Inflammatory macrophage treated with lipopolysaccharide for 1 hour (primary cell): Measurements from ENCODE around the gene DAW1.

Experiments
- DNase-seq, 2 donors: peaks; one replicate each; pipeline ENCODE4 v3.0.0-alpha.2; 2020 to 2022

Gene DAW1, protein sequence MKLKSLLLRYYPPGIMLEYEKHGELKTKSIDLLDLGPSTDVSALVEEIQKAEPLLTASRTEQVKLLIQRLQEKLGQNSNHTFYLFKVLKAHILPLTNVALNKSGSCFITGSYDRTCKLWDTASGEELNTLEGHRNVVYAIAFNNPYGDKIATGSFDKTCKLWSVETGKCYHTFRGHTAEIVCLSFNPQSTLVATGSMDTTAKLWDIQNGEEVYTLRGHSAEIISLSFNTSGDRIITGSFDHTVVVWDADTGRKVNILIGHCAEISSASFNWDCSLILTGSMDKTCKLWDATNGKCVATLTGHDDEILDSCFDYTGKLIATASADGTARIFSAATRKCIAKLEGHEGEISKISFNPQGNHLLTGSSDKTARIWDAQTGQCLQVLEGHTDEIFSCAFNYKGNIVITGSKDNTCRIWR

GRCh38 chr2:227871375-227871791 lies at the start of gene DAW1:
DAW1 (plus strand) TSS chr2:227871631; CDS start chr2:227871690, 59 bp downstream.
- DNase-seq = peak in 1 of 2 donors; percentile 26

- no peak for DNase-seq
Measured at GRCh38 chr2:227822416-227823003, 48.9 kb upstream of the DAW1 start.

DNA sequence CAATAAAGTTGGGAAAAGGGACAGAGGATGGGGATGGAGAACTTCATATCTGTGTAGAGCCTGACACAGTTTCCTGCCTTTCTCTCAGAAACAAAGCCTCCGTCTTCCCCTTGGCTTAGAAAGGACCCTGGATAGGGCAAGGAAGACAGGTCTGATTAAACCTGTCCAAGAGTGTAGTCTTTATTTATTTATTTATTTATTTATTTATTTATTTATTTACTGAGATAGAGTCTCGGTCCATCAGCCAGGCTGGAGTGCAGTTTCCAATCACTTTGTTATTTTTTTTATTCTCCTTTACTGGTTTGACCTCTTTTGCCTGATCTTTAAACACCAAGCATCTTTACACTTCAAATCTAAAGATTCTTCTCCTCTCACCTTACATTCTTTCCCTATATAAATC lies 47.5 kb upstream of the DAW1 start:
- DNase-seq = no peak

GRCh38 chr2:227824711-227825110 lies 46.7 kb upstream of the DAW1 start:
- DNase-seq = no peak

- no peak for DNase-seq
Measured at GRCh38 chr2:227826019-227826521, 45.4 kb upstream of the DAW1 start.

DNA sequence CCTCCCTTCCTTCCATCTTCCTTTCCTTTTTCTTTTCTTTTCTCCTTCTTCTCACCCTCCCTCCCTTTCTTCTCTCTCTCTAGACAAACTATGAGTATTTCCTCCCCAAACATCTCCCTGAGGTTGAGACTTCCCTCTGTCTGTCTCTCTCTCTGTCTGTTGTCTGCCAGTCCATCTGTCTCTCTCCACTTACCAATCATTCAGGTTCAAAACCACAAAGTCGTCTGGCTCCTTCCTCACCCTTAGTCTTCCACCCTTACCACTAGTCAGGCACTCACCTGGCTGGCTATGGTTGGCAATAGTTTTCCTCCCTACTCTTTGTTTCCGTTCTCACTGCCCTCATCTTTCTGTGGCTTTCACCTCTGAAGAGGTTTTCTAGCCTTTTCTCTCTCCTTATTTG lies 44.9 kb upstream of the DAW1 start:
- no peak for DNase-seq

DNA sequence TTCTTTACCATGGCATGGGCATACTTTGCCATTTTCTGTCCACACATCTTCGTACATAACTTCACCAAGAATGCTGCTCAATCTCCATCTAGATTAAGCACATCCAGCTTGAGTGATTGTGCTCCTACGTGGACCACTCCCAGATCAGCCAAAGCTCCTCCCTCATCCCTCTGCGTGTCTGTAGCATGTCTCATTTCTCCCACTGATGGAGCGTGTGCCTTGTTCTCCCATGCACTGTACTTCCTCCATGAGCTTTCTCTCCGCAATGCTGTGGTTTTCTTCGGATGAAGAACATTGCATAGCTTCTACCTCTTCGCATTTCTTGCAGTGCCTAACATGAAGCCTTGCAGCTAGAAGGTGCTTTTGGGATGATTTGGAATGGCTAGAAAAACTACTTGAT lies 44.3 kb upstream of the DAW1 start:
- peak; percentile 32 to 36 for DNase-seq

DNA sequence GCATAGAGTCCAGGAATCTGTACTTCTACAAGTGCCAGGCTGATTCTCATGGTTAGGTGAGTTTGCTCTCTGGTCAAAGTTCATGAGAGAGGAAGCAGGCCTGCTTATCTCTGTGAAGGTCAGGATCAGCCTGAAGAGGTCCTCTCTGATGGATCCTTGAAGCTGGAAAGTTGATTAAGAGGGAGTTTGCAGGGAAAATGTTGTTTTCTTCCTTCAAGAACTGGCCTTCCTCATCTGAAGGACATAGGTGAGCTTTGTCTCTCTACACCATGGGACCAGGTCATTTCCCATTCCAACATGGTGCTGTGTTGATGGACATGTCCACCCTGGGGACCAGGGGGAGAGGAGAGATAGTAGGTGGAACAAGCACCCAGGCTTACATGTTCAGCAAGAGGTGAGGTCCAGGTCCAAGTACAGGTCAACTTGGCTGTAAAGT lies 42.9 kb upstream of the DAW1 start:
- no peak for DNase-seq

DNA sequence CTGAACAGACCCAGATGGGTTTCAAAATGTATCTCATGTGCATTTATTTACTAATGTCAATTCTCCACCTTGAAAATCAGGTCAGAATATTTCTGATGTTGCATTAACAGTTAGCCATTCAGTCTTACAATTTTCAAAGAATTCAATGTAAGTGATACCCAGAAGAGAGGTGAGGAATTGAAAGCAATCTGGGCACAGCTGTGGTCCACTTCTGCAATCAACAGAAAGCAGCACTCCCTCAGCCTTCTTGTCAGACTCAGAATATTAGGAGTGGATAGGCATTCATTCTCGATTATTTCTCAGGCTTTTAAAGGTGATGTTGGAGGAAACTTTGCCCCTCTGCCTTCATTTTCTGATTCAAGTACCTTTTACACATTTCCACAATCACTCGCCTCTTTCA lies 42.1 kb upstream of the DAW1 start:
- no peak for DNase-seq

DNA sequence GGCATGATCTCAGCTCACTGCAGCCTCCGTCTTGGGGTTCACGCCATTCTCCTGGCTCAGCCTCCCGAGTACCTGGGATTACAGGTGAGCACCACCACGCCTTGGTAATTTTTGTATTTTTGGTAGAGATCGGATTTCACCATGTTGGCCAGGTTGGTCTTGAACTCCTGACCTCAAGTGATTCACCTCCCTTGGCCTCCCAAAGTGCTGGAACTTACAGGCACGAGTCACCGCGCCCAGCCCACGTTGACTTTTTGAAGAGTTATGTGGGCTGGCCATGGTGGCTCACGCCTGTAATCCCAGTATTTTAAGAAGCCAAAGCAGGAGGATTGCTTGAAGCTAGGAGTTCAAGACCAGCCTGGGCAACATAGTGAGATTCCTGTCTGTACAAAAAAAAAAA lies 37.0 kb upstream of the DAW1 start:
- no peak for DNase-seq

DNA sequence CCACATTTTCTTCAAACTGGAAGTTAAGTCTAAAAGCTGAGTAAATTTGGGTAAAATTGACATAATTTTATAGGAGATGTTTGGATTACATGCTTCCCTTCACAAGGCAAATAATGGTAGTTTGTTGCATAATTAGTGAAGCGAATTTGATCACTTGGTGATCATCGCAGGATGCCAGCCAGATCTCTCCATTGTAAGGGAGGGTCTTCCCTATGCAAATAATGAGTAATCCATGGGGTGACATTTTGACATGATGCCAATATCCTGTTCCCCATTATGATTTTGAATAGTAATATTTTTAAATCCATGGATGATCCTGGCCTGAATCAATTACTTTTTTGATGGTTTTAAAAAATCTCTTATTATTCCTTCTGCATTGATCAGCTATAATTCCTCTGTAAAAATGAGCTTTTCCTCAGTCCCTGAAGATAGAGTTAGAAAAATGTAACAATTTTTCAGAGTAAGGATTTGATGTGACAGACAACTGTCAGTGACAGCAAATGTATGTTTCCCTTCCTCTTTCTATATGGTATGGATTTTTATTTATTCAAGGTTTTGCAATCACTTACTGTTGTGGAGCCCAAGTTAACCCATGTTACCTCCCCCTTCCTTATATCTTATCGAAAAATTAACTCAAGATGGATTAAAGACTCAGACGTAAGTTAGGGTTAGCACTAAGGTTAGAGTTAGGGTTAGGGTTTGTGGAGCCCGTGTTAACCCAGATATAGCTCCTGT lies 36.3 kb upstream of the DAW1 start:
- peak; percentile 32 to 49 for DNase-seq

GRCh38 chr2:227839339-227840129 lies 31.9 kb upstream of the DAW1 start:
- peak; percentile 72 to 79 for DNase-seq

DNA sequence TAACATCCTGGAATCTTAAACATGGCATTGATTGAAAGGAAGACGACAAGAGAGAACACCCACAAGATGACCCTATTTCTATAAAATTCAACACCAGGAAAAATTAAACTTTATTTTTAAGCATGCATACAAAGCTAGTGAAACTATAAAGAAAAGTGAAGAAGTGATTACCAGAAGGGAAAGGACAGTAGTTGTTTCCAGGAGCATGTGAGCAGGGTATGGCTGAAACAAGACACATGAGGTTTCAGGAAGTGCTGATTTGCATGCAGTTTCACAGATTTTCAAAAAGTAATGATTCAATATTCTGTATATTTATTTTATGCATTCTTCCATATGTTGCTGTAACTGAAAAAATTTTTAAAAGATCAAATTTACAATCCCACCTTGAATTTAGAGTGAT lies 24.6 kb upstream of the DAW1 start:
- DNase-seq = peak in 1 of 2 donors; percentile 14

GRCh38 chr2:227848146-227848545 lies 23.3 kb upstream of the DAW1 start:
- no peak for DNase-seq

DNA sequence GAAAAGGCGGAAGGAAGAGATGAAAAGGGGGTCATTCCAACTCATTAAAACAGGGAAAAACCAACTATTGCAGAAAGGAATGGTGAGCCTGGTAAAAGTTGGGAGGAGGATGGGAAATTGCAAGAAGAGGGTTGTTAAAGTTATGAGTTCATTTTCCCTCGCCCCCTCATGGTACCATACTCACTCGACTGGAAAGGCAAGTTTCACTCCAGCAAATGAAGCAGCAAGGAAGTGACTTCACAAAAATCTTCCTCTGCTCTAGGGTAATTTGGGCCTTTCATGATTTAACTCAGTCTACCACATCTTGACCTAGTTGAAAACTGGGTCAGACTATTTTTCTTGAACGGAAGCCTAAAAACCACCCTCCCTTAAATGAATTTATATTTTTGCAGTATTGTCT lies 22.8 kb upstream of the DAW1 start:
- DNase-seq = no peak

- DNase-seq = no peak
Measured at GRCh38 chr2:227849906-227850305, 21.5 kb upstream of the DAW1 start.

DNA sequence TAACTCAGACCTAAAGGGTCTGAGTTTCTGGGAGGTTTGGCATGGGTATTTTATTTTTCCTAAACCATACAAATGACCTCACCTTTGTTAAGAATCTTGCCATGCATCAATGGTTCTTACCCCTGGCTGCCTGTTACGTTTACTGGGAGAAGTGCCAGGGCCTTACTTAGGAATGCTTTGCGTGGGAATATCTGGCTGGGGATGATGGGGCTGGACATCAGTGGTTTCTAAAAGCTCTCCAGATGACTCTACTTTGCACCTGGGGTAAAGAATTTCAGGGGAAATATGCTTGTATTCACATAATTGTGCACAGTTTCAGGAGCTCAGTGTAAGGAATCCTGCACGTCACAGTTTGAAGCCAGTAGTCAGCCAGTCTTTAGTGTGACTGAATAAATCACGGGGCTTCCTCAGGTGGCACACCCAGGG lies 18.2 kb upstream of the DAW1 start:
- DNase-seq = no peak

- DNase-seq = no peak
Measured at GRCh38 chr2:227853765-227854271, 17.6 kb upstream of the DAW1 start.

DNA sequence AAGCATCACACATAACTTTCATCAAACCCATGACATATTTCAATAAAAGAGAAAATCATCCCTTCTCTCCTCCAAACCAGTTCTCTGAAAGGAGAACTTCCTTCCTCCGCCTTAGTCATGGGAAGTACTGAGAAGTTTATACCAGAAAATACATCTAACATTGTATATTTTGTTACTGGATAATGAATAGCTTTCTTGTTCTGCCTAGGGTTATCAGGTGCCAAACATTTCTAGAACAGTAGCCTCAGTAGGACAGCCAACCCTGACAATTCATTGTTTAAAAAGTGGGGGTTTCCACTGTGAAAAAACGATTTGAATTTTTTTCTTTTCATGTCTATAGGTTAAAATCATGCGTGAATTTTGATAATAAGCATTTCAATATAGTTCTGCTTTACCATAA lies 16.0 kb upstream of the DAW1 start:
- no peak for DNase-seq

GRCh38 chr2:227856697-227857096 lies 14.7 kb upstream of the DAW1 start:
- DNase-seq = no peak

- no peak for DNase-seq
Measured at GRCh38 chr2:227860221-227860641, 11.2 kb upstream of the DAW1 start.

DNA sequence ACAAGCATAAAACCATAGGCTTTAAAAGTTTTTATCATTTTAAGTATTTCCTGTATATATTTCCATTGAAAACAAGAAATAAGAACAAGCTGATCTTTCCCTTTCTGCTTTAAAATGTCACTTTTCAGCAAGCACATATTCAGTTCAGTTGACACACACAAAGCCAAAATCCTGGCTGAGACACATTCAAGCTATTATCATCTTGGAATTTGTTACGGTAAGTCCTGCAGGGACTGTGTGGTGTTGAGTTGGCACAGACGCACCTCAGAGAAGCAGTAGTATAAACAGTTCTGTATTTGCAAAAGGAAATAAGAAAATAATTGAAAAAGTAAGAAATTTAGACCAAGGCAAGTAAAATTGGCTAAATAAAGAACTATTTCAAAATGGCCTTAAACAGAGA lies 10.4 kb upstream of the DAW1 start:
- DNase-seq = no peak
